Activated CD4-positive, alpha-beta T cell treated with anti-CD3 and anti-CD28 coated beads, Interleukin-2, amount 50 U/mL, for 24 hours (primary cell): ENCODE measurements around the gene S100A6.
"Not testable (repeated sequence)": the region's sequence is repeated elsewhere in the genome, so short reads cannot be mapped to it uniquely, and the experiment has no call there.

Experiments
- DNase-seq, 2 donors: peaks; one replicate each; pipeline ENCODE4 v3.0.0-alpha.2; 2020; ENCODE audit warnings: low read depth in 1 of 2, low spot score in 1 of 2

S100A6 gene

GRCh38 chr1:153563991-153564390 is 28.2 kb upstream of the S100A6 start:
- DNase-seq: no peak

- DNase-seq: no peak
Measured at GRCh38 chr1:153563483-153563901, 27.7 kb upstream of the S100A6 start.

GRCh38 chr1:153562021-153562420 is 26.2 kb upstream of the S100A6 start:
- not testable (repeated sequence) for DNase-seq

- no peak for DNase-seq
Measured at GRCh38 chr1:153561466-153561985, 25.7 kb upstream of the S100A6 start.

GRCh38 chr1:153560771-153561465 is 25.1 kb upstream of the S100A6 start:
- no peak for DNase-seq

- DNase-seq: no peak
Measured at GRCh38 chr1:153560241-153560640, 24.4 kb upstream of the S100A6 start.

GRCh38 chr1:153557877-153558276 is 22.1 kb upstream of the S100A6 start:
- DNase-seq: no peak

- DNase-seq: no peak
Measured at GRCh38 chr1:153556348-153556747, 20.6 kb upstream of the S100A6 start.

- DNase-seq: no peak
Measured at GRCh38 chr1:153553830-153554541, 18.2 kb upstream of the S100A6 start.

GRCh38 chr1:153553096-153553495 is 17.3 kb upstream of the S100A6 start:
- DNase-seq: no peak

- DNase-seq: no peak
Measured at GRCh38 chr1:153552335-153552734, 16.5 kb upstream of the S100A6 start.

GRCh38 chr1:153550827-153551500 is 15.2 kb upstream of the S100A6 start:
- DNase-seq: no peak

GRCh38 chr1:153550398-153550758 is 14.6 kb upstream of the S100A6 start:
- DNase-seq: no peak

GRCh38 chr1:153549741-153550397 is 14.1 kb upstream of the S100A6 start:
- no peak for DNase-seq

GRCh38 chr1:153548722-153549688 is 13.2 kb upstream of the S100A6 start, which contains the start of gene S100A3:
Gene S100A3 (minus strand): TSS chr1:153549258. CDS start chr1:153548485, 773 bp downstream.
- no peak for DNase-seq

- no peak for DNase-seq
Measured at GRCh38 chr1:153547560-153548551, 12.1 kb upstream of the S100A6 start.

GRCh38 chr1:153546796-153547559 is 11.2 kb upstream of the S100A6 start:
- DNase-seq: no peak

- DNase-seq: no peak
Measured at GRCh38 chr1:153546371-153546770, 10.6 kb upstream of the S100A6 start.
